GM23338 (cell line): ENCODE results near the gene SPATA33.
"Not testable (repeated sequence)": the region's sequence is repeated elsewhere in the genome, so short reads cannot be mapped to it uniquely, and the experiment has no call there.

Experiments
- EZH2 ChIP-seq: fragments of 200-600 bp; sonication (generic); IDR thresholded peaks from one replicate; pipeline ENCODE4 v1.8.0; 2017; ENCODE audit warnings: antibody characterized with exemption, mild to moderate bottlenecking, low read depth; ENCODE audit not compliant: unreplicated experiment
- EZH2phosphoT487 ChIP-seq: fragments of 200-600 bp; sonication (generic); IDR thresholded peaks from one replicate; pipeline ENCODE4 v1.8.1; 2018; ENCODE audit warnings: antibody characterized with exemption; ENCODE audit not compliant: unreplicated experiment
- TF ChIP-seq, protein P1 (sequence below), 2 experiments: fragments of 200-600 bp in 1 of 2; sonication (generic) in 1 of 2; conservative IDR thresholded peaks; 2 replicates each; pipeline versions ENCODE4 v1.5.1 to v1.6.1; 2016 to 2017; ENCODE audit warnings: antibody characterized with exemption in 2 of 2, low read depth in 2 of 2, mild to moderate bottlenecking in 2 of 2, moderate library complexity in 1 of 2

DNA sequence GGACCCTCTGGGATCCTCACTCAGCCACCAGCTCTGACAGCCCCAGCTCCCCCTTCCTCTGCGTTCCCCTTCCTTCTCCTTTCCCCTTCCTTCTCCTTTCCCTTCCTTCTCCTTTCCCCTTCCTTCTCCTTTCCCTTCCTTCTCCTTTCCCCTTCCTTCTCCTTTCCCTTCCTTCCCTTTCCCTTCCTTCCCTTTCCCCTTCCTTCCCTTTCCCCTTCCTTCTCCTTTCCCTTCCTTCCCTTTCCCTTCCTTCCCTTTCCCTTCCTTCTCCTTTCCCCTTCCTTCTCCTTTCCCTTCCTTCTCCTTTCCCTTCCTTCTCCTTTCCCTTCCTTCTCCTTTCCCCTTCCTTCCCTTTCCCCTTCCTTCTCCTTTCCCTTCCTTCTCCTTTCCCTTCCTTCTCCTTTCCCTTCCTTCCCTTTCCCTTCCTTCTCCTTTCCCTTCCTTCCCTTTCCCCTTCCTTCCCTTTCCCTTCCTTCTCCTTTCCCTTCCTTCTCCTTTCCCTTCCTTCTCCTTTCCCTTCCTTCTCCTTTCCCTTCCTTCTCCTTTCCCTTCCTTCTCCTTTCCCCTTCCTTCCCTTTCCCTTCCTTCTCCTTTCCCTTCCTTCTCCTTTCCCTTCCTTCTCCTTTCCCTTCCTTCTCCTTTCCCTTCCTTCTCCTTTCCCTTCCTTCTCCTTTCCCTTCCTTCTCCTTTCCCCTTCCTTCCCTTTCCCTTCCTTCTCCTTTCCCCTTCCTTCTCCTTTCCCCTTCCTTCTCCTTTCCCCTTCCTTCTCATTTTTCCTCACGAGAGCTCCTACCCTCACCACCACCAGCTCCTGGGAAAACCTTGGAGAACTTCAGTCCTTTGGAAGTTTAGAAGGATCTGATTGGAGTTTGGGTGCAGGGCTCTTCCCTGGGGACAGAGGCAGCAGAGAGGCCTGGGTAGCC lies 22.9 kb upstream of the SPATA33 start:
- TF ChIP-seq EZH2phosphoT487, EZH2: not testable (repeated sequence)
- TF ChIP-seq, protein P1, sequence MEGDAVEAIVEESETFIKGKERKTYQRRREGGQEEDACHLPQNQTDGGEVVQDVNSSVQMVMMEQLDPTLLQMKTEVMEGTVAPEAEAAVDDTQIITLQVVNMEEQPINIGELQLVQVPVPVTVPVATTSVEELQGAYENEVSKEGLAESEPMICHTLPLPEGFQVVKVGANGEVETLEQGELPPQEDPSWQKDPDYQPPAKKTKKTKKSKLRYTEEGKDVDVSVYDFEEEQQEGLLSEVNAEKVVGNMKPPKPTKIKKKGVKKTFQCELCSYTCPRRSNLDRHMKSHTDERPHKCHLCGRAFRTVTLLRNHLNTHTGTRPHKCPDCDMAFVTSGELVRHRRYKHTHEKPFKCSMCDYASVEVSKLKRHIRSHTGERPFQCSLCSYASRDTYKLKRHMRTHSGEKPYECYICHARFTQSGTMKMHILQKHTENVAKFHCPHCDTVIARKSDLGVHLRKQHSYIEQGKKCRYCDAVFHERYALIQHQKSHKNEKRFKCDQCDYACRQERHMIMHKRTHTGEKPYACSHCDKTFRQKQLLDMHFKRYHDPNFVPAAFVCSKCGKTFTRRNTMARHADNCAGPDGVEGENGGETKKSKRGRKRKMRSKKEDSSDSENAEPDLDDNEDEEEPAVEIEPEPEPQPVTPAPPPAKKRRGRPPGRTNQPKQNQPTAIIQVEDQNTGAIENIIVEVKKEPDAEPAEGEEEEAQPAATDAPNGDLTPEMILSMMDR (conservative IDR thresholded peaks at IDR 0.05; ENCODE audit: low read depth in 2 of 2) = not testable (repeated sequence)
